Suprapubic skin (tissue), 4 donors: ENCODE results near the gene NSA2. TPM values are rescaled to one million over a fixed set of nuclear protein-coding genes. Genes with fewer than 3 reads are reported as not detected.

Experiments used
- DNase-seq, 2 donors: peaks; one replicate each; pipeline ENCODE4 v3.0.0-alpha.2; 2019; ENCODE audit warnings: low spot score in 2 of 2
- H3K27ac ChIP-seq: fragments of 200-600 bp; sonication (generic); one replicate; pipeline ENCODE4 v1.5.1; 2019
- H3K27me3 ChIP-seq: fragments of 200-600 bp; sonication (generic); one replicate; pipeline ENCODE4 v1.5.1; 2019
- H3K36me3 ChIP-seq: fragments of 200-600 bp; sonication (generic); one replicate; pipeline ENCODE4 v1.5.1; 2019
- H3K4me1 ChIP-seq: fragments of 200-600 bp; sonication (generic); one replicate; pipeline ENCODE4 v1.5.1; 2019
- H3K4me3 ChIP-seq: fragments of 200-600 bp; sonication (generic); one replicate; pipeline ENCODE4 v1.5.1; 2019; ENCODE audit warnings: mild to moderate bottlenecking
- H3K9me3 ChIP-seq: fragments of 200-600 bp; sonication (generic); one replicate; pipeline ENCODE4 v1.5.1; 2019
- CTCF ChIP-seq, 2 donors: fragments of 200-600 bp in 1 of 2; fragments of 450-650 bp in 1 of 2; sonication (generic) in 1 of 2; IDR thresholded peaks; one replicate each; pipeline ENCODE4 v1.5.1; 2016 to 2019; ENCODE audit warnings: antibody characterized with exemption in 2 of 2, mild to moderate bottlenecking in 1 of 2, moderate library complexity in 1 of 2
- EP300 ChIP-seq: sonication (generic); formaldehyde crosslinking; IDR thresholded peaks from one replicate; pipeline ENCODE4 v1.6.1; 2017; ENCODE audit warnings: antibody characterized with exemption
- POLR2A ChIP-seq, 2 donors: fragments of 450-650 bp; IDR thresholded peaks; one replicate each; pipeline ENCODE4 v1.6.1; 2017; ENCODE audit warnings: antibody characterized with exemption in 2 of 2, mild to moderate bottlenecking in 2 of 2, moderate library complexity in 2 of 2
- POLR2AphosphoS5 ChIP-seq, 3 donors: sonication (generic); formaldehyde crosslinking; IDR thresholded peaks; one replicate each; pipeline ENCODE4 v1.6.1; 2017; ENCODE audit warnings: antibody characterized with exemption in 3 of 3
- WGBS: methylation state at CpG from one replicate; pipeline ENCODE4 v1.1.5; 2018; 5-methylcytosine and 5-hydroxymethylcytosine counted together
- total RNA-seq, 4 donors: library from RNA; depleted of rRNA; stranded (reverse); fragments of >200 nt; gene quantifications; one replicate each; pipeline ENCODE4 v1.1.0, GENCODE V29; 2016

Gene NSA2
- total RNA-seq, 4 donors from 2014 or later = 47.5 to 93.8 (median 70.2) TPM

GRCh38 chr5:74765929-74766328 lies 1.1 kb upstream of the NSA2 start:
- peaks cover 31% of the 10 kb centered on the region for H3K4me1 ChIP-seq
- no peak for DNase-seq
- H3K27ac ChIP-seq = no peak overlapping the region
- H3K27me3 ChIP-seq = no peaks in the 10 kb centered on the region
- TF ChIP-seq POLR2AphosphoS5 (IDR thresholded peaks at IDR 0.05) = no peak
- TF ChIP-seq POLR2A (IDR thresholded peaks at IDR 0.05) = no peak
- TF ChIP-seq CTCF (IDR thresholded peaks at IDR 0.05) = no peak
- no peak for TF ChIP-seq EP300
- H3K4me3 ChIP-seq = peak overlapping the region; percentile 99
- no peaks in the 10 kb centered on the region for H3K9me3 ChIP-seq
- peaks cover 29% of the 10 kb centered on the region for H3K36me3 ChIP-seq
- WGBS = 66% methylated on average over 27 of the region's 27 CpGs

- peak overlapping the region; percentile 99 for H3K4me3 ChIP-seq
- H3K27ac ChIP-seq = peak overlapping the region; percentile 88
- H3K36me3 ChIP-seq = peaks cover 34% of the 10 kb centered on the region
- peaks cover 30% of the 10 kb centered on the region for H3K4me1 ChIP-seq
- 0% methylated on average over 10 of the region's 10 CpGs for WGBS
- TF ChIP-seq POLR2AphosphoS5 (IDR thresholded peaks at IDR 0.05) (no peak), CTCF (IDR thresholded peaks at IDR 0.05) (peak in 1 of 2 donors; percentile 36)
- no peaks in the 10 kb centered on the region for H3K27me3 ChIP-seq
- no peaks in the 10 kb centered on the region for H3K9me3 ChIP-seq
- DNase-seq = no peak
Observed at GRCh38 chr5:74766418-74766848, 616 bp upstream of the NSA2 start.

GRCh38 chr5:74767579-74767913 lies 497 bp downstream of the NSA2 start:
- Histone ChIP-seq H3K4me3 (peak overlapping the region; percentile 99), H3K36me3 (peaks cover 36% of the 10 kb centered on the region), H3K9me3 (no peaks in the 10 kb centered on the region), H3K27me3 (no peaks in the 10 kb centered on the region), H3K27ac (peak overlapping the region; percentile 88), H3K4me1 (peaks cover 28% of the 10 kb centered on the region)
- TF ChIP-seq EP300 = no peak
- DNase-seq = no peak
- WGBS = under 1% methylated on average over 9 of the region's 9 CpGs

GRCh38 chr5:74772359-74772758 lies 5.3 kb downstream of the NSA2 start:
- Histone ChIP-seq H3K36me3 (peaks cover 75% of the 10 kb centered on the region), H3K27ac (no peak overlapping the region), H3K9me3 (no peaks in the 10 kb centered on the region), H3K4me1 (peaks cover 12% of the 10 kb centered on the region), H3K4me3 (no peak overlapping the region), H3K27me3 (no peaks in the 10 kb centered on the region)
- no peak for DNase-seq
- no peak for TF ChIP-seq CTCF (IDR thresholded peaks at IDR 0.05)
- TF ChIP-seq POLR2A (IDR thresholded peaks at IDR 0.05) = no peak
- no peak for TF ChIP-seq EP300
- no peak for TF ChIP-seq POLR2AphosphoS5 (IDR thresholded peaks at IDR 0.05)
- 77% methylated on average over 7 of the region's 7 CpGs for WGBS

- WGBS = 79% methylated on average over 2 of the region's 2 CpGs
- Histone ChIP-seq H3K9me3 (no peaks in the 10 kb centered on the region), H3K4me1 (no peaks in the 10 kb centered on the region), H3K4me3 (no peak overlapping the region), H3K36me3 (peaks cover 37% of the 10 kb centered on the region), H3K27ac (no peak overlapping the region), H3K27me3 (no peaks in the 10 kb centered on the region)
- no peak for TF ChIP-seq POLR2A (IDR thresholded peaks at IDR 0.05)
- TF ChIP-seq CTCF (IDR thresholded peaks at IDR 0.05) = no peak
- no peak for TF ChIP-seq EP300
- TF ChIP-seq POLR2AphosphoS5 (IDR thresholded peaks at IDR 0.05) = no peak
- no peak for DNase-seq
Observed at GRCh38 chr5:74778609-74779008, 11.6 kb downstream of the NSA2 start.

- no peak for TF ChIP-seq POLR2AphosphoS5 (IDR thresholded peaks at IDR 0.05)
- no peak for TF ChIP-seq CTCF (IDR thresholded peaks at IDR 0.05)
- TF ChIP-seq POLR2A (IDR thresholded peaks at IDR 0.05) = no peak
- TF ChIP-seq EP300 = no peak
- H3K4me3 ChIP-seq = no peak overlapping the region
- no peak overlapping the region for H3K27ac ChIP-seq
- no peaks in the 10 kb centered on the region for H3K27me3 ChIP-seq
- H3K9me3 ChIP-seq = no peaks in the 10 kb centered on the region
- H3K36me3 ChIP-seq = no peaks in the 10 kb centered on the region
- DNase-seq = no peak
- no peaks in the 10 kb centered on the region for H3K4me1 ChIP-seq
- 92% methylated on average over 6 of the region's 6 CpGs for WGBS
Observed at GRCh38 chr5:74786851-74787250, 19.8 kb downstream of the NSA2 start.
